GM19467 (cell line): ENCODE data around the gene ZMAT3.
"Not testable (repeated sequence)": the region's sequence is repeated elsewhere in the genome, so short reads cannot be mapped to it uniquely, and the experiment has no call there.

Experiments
- ATAC-seq: cut with Tn5 transposase; IDR thresholded peaks from one replicate; pipeline ENCODE4 v1.9.1; 2021; ENCODE audit warnings: mild to moderate bottlenecking, moderate library complexity; ENCODE audit not compliant: unreplicated experiment

Gene ZMAT3

GRCh38 chr3:179069762-179070390, 1.7 kb downstream of the ZMAT3 start:
- no peak for ATAC-seq

DNA sequence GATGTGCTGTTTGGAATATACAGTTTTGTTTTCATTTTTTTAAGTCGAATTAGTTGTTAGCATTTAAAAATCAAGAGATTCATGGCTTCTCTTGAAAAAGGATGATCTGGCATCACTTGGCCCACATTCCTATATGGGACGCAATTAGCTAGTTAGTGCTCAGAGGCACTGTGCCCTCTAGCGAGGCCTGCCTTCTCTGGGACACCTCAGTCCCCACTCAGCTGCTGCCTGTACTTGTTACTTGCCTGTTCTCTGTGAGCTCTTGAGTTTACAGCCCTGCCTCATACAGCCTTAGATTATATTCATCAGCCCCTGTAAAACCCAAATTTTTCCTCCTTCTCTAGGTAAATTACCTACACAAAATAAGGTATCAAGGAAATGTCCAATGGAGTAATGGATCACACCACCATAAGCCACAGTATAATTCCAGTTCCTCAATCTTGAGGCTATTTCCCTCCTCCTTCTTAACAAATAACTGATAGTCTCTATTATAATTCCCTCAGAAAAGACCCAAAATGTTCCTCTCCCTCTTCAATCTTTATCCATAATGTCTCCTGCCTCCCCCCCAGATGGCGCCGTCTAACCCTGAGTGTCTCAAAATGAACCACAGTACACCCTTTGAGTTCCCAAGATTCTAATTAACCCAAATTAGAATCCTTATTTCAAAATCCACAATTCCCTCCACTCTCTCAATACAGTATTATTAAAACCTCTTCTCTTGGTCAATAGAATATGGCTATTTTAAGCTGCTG, 2.7 kb downstream of the ZMAT3 start:
- no peak for ATAC-seq

- ATAC-seq: no peak
These were observed 3.8 kb downstream of the ZMAT3 start for GRCh38 chr3:179067839-179068238.

DNA sequence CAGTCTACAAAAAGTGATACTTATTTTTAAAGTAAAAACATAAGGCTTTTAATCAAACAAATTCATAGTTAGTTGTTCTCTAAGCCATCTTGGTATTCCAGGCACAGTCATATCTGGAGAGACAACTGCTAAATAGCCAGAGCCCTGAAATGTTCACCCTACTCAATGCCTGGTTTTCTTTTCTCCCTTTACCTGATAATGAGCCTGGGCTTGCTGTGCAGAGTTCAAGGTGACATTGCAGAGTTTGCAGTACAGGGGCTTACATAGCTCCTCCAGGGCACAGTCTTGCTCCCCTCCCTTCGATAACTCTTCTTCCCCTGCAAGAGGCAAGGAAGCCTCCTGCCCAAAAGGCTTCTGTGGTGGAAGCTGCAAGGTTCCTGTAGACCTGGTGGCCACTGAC, 4.3 kb downstream of the ZMAT3 start:
- no peak for ATAC-seq

- no peak for ATAC-seq
These were observed 7.6 kb downstream of the ZMAT3 start for GRCh38 chr3:179063945-179064560.

- ATAC-seq: no peak
These were observed 15.3 kb downstream of the ZMAT3 start for GRCh38 chr3:179056326-179056725.

DNA sequence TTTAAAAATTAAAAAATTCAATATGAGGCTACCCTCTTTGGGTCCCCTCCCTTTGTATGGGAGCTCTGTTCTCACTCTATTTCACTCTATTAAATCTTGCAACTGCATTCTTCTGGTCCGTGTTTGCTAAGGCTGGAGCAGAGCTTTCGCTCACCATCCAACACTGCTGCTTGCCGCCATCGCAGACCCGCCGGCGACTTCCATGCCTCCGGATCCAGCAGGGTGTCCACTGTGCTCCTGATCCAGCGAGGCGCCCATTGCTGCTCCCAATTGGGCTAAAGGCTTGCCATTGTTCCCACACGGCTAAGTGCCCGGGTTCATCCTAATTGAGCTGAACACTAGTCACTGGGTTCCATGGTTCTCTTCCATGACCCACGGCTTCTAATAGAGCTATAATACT, 17.0 kb downstream of the ZMAT3 start:
- not testable (repeated sequence) for ATAC-seq

- peak; percentile 86 for ATAC-seq
These were observed 24.9 kb downstream of the ZMAT3 start for GRCh38 chr3:179046497-179047353.

DNA sequence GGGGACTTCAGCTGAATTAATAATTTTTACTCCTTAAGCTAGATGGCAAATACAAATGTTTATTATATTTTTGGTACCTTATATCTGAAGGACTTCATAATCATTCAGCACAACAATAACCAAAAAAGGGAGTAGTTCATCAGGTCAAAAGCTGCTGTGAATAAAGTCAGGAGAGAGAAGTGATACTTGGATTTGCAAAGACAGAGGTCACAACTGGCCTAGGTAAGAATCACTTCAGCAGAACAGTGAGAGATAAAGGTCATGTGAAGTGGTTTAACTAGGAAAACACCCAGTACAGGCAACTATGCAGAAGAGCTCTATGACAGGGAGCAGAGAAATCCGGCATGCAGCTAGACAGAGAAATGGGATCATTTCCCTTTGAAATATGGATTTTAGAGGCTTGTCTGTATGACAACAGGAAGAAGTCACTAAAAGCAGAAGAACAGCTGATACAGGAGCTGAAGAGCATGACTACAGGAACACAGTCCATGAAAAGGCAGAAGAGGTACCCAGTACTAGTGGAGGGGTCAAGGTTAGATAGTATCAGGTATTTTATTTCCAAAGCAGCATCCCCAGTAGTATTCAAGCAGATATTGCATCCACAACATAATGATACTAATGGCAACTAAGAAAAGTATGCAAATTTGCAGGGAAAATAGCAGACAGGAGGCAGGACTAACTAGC, 25.7 kb downstream of the ZMAT3 start:
- ATAC-seq: peak; percentile 44

- not testable (repeated sequence) for ATAC-seq
These were observed 32.7 kb downstream of the ZMAT3 start for GRCh38 chr3:179038899-179039251.

DNA sequence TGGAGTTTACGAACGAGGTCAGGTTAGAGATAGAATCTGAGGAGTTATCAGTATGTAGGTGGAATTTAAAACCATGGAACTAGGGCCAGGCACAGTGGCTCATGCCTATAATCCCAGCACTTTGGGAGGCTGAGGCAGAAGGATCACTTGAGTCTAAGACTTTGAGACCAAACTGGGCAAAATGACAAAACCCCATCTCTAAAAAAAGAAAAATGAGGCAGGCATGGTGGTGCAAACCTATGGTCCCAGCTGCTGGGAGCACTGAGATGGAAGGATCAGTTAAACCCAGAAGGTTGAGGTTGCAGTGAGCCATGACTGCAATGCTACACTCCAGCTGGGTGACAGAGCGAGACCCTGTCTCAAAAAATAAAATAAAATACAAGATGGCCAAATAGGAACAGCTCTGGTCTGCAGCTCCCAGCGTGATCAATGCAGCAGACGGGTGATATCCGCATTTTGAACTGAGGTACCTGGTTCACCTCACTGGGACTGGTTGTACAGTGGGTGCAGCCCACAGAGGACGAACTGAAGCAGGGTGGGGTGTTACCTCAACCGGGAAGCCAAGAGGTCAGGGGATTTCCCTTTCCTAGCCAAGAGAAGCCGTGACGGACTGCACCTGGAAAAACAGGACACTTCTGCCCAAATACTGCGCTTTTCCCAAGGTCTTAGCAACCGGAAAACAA, 33.3 kb downstream of the ZMAT3 start:
- no peak for ATAC-seq

DNA sequence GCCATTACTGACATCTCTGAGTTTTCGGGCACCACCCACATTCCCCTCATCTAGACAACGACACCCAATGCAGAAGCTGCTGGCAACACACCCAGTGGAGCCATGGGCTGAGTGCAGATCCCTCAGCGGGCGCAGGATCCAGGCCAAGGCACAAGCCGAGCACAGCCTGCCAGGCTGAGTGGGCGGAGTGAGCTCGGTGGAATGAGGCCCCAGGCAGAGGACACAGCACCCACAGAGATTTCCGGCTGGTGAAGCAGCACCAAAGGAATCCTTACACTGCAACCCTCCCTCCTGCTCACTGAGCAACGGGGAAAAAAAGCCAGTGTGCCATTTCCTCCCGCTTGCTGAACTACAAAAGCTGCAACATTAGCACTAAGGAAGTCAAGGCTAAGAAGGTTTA, 34.3 kb downstream of the ZMAT3 start:
- no peak for ATAC-seq

GRCh38 chr3:179036626-179037300, 34.8 kb downstream of the ZMAT3 start:
- no peak for ATAC-seq

DNA sequence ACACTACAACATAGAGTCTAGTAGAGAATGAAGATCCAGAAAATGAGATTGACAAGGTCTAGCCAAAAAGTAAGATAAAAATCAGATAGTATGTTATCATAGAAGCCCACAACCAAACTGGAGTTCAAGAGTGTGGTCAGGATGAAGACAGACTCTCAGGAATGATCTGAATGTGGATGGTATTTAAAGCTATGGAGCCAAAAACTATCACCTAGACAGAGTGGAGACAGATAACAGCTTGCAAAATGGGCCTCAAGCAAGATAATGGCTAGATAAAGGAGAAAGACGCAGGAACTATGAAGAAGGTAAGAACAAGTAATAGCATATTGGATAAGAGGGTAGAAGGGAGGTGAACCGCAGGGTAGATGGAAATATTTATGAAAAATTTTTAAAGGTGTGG, 35.4 kb downstream of the ZMAT3 start:
- ATAC-seq: no peak

DNA sequence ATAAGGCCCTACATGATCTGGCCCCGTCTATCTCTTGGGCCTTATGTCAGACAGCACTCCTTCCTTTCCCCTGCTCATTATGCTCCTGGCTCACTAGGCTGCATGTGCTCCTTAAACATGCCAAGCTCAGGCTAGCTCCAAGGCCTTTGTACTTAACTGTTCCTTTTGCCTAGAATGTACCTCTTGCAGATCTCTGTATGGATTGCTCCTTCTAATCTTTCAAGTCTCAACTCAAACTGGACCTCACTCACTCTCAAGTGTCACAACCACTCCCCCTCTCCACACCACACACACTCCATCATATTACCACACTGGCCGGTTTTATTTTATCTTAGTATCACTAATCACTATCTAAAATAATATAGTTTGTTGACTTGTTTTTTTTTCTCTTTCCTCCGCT, 36.4 kb downstream of the ZMAT3 start:
- no peak for ATAC-seq

DNA sequence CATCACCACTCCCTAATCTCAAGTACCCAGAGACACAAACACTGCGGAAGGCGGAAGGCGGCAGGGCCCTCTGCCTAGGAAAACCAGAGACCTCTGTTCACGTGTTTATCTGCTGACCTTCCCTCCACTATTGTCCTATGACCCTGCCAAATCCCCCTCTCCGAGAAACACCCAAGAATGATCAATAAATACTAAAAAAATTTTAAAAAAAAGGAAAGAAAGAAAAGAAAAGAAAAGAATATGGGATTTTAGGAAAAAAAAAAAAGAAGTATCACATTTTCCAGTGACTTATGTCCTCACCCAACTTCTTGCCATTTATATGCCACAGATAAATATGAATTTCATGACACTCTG, 38.3 kb downstream of the ZMAT3 start:
- not testable (repeated sequence) for ATAC-seq

DNA sequence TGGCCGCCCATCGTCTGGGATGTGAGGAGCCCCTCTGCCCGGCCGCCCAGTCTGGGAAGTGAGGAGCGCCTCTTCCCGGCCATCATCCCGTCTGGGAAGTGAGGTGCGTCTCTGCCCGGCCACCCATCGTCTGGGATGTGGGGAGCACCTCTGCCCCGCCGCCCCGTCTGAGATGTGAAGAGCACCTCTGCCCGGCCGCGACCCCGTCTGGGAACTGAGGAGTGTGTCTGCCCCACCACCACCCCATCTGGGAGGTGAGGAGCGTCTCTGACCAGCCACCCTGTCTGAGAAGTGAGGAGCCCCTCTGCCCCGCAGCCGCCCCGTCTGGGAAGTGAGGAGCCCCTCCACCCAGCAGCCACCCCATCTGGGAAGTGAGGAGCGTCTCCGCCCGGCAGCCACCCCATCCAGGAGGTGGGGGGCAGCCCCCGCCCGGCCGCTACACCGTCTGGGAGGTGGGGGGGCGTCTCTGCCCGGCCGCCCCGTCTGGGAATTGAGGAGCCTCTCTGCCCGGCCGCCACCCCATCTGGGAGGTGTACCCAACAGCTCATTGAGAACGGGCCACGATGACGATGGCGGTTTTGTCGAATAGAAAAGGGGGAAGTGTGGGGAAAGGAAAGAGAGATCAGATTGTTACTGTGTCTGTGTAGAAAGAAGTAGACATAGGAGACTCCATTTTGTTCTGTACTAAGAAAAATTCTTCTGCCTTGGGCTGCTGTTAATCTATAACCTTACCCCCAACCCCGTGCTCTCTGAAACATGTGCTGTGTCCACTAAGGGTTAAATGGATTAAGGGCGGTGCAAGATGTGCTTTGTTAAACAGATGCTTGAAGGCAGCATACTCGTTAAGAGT, 38.9 kb downstream of the ZMAT3 start:
- not testable (repeated sequence) for ATAC-seq

DNA sequence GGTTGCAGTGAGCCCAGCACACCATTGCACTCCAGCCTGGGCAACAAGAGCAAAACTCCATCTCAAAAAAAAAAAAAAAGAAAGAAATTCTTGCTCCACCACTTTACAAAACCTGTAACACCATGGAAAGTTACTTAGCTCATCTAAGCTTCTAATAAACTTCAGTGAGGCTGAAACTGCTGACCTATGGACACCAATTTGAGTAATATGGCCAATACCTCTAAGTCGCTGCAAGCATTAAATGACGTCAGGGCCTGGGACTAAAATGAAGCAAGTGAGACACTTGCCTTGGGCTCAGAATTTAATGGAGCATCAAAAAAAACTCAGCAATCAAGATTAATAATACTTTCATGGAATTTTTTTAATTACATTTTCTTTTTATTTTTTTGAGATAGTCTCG, 42.5 kb downstream of the ZMAT3 start:
- ATAC-seq: no peak

GRCh38 chr3:179028408-179028807, 43.2 kb downstream of the ZMAT3 start:
- no peak for ATAC-seq
